ENCODE results near the gene EIF2B2.

Gene EIF2B2

GRCh38 chr14:75002392-75003249 lies at the start of gene EIF2B2:
Gene EIF2B2 (plus strand): TSS chr14:75002921. CDS start chr14:75002991, 70 bp downstream.
- Histone ChIP-seq H3K27me3 (ENCODE audit: low read depth) (no peaks in the 10 kb centered on the region), H3K4me3 (peak within 1 kb of the TSS; percentile 87), H3K36me3 (replicated peaks) (peaks cover 30% of the 10 kb centered on the region), H3K9me3 (peaks cover 8% of the 10 kb centered on the region; the same call in 1 of the 2 replicates), H3K4me1 (peaks cover 4% of the 10 kb centered on the region)
- in situ Hi-C loops (cut with MboI; ENCODE audit: low sequenced_read_pairs) = no loop called here
- DNase-seq (ENCODE audit: low spot score in 2 of 2) = peak; percentile 92 to 98

GRCh38 chr14:74953686-74954085 lies 49.0 kb upstream of the EIF2B2 start:
- H3K9me3 ChIP-seq = no peaks in the 10 kb centered on the region
- H3K27me3 ChIP-seq (ENCODE audit: low read depth) = no peaks in the 10 kb centered on the region
- H3K4me3 ChIP-seq = no peak overlapping the region
- H3K4me1 ChIP-seq = peaks cover 2% of the 10 kb centered on the region; the same call in 1 of the 2 replicates
- no peaks in the 10 kb centered on the region for H3K36me3 ChIP-seq (replicated peaks)
- in situ Hi-C loops (cut with MboI; ENCODE audit: low sequenced_read_pairs) = no loop called here
- DNase-seq (ENCODE audit: low spot score in 2 of 2) = no peak

DNA sequence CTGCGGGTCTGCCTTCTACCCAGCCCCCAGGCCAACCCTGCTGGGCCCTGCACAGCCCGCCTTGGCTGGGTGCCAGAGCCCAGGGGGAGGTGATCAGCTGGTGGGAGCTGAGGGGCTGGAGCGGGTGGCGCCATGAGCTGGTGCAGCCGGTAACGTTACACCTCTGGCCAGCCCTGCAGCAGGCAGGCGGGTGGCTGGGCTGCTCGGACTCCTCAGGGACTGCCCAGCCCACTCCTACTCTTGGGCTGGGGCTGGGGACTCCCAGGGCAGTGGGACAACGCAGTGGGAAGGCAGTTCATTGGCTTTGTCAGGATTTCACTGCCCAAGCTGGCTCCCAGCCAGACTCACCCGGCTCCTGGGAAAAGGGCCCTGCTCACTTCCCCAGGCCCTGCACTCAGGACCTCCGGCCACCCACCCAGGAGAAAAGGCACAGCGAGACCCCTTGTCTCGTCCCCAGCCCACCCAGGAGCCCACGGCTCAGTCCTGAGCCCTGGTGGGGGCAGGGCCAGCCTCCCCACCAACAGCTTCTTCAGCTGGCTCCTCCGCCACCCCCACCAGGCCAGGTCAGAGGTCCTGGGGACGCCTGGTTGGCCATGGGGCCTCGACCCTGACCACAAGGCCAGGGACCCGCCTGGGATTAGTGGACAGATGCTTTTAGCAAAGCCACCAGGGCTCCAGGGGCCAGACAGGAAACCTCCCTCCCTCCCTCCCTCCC lies 48.3 kb upstream of the EIF2B2 start:
- Histone ChIP-seq H3K9me3 (no peaks in the 10 kb centered on the region), H3K27me3 (ENCODE audit: low read depth) (no peaks in the 10 kb centered on the region), H3K36me3 (replicated peaks) (no peaks in the 10 kb centered on the region), H3K4me3 (peak overlapping the region; percentile 42), H3K4me1 (peaks cover 2% of the 10 kb centered on the region; the same call in 1 of the 2 replicates)
- DNase-seq (ENCODE audit: low spot score in 2 of 2) = peak in 1 of 2 experiments; percentile 55
- in situ Hi-C loops (cut with MboI; ENCODE audit: low sequenced_read_pairs) = no loop called here

DNA sequence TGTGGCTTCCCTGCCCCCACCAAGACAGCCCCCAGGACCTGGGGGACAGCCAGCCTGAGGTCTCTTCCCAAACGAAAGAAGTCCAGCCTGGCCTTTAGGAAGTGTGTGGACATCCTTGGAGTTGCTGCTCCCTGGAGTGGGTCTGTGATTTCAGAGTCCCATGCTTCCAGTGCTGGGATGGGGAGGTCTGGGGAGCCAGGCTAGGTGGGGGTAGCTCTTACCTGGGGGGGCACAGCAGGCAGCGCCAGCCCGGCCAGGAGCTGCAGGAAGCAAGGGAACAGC lies 47.8 kb upstream of the EIF2B2 start:
- Histone ChIP-seq H3K9me3 (no peaks in the 10 kb centered on the region), H3K36me3 (replicated peaks) (no peaks in the 10 kb centered on the region), H3K27me3 (ENCODE audit: low read depth) (no peaks in the 10 kb centered on the region), H3K4me1 (peaks cover 2% of the 10 kb centered on the region; the same call in 1 of the 2 replicates), H3K4me3 (peak overlapping the region; percentile 42)
- in situ Hi-C loops (cut with MboI; ENCODE audit: low sequenced_read_pairs) = no loop called here
- DNase-seq (ENCODE audit: low spot score in 2 of 2) = no peak

- peak; percentile 26 to 81 for DNase-seq (ENCODE audit: low spot score in 2 of 2)
Observed at GRCh38 chr14:74955229-74956026, 47.3 kb upstream of the EIF2B2 start, which contains the start of gene PGF. Gene PGF (minus strand): TSS chr14:74955597. CDS start chr14:74955242, 355 bp downstream.

GRCh38 chr14:74956027-74956279 lies 46.8 kb upstream of the EIF2B2 start:
- in situ Hi-C loops (cut with MboI; ENCODE audit: low sequenced_read_pairs) = no loop called here
- Histone ChIP-seq H3K27me3 (ENCODE audit: low read depth) (no peaks in the 10 kb centered on the region), H3K4me3 (peak overlapping the region; percentile 42)

More at GRCh38 chr14:74955229-74956026, 47.3 kb upstream of the EIF2B2 start, which contains the start of gene PGF:
- Histone ChIP-seq H3K36me3 (replicated peaks) (no peaks in the 10 kb centered on the region), H3K27me3 (ENCODE audit: low read depth) (no peaks in the 10 kb centered on the region), H3K9me3 (no peaks in the 10 kb centered on the region), H3K4me3 (peak within 1 kb of the TSS; percentile 42), H3K4me1 (peaks cover 2% of the 10 kb centered on the region; the same call in 1 of the 2 replicates)
- in situ Hi-C loops (cut with MboI; ENCODE audit: low sequenced_read_pairs) = no loop called here

DNA sequence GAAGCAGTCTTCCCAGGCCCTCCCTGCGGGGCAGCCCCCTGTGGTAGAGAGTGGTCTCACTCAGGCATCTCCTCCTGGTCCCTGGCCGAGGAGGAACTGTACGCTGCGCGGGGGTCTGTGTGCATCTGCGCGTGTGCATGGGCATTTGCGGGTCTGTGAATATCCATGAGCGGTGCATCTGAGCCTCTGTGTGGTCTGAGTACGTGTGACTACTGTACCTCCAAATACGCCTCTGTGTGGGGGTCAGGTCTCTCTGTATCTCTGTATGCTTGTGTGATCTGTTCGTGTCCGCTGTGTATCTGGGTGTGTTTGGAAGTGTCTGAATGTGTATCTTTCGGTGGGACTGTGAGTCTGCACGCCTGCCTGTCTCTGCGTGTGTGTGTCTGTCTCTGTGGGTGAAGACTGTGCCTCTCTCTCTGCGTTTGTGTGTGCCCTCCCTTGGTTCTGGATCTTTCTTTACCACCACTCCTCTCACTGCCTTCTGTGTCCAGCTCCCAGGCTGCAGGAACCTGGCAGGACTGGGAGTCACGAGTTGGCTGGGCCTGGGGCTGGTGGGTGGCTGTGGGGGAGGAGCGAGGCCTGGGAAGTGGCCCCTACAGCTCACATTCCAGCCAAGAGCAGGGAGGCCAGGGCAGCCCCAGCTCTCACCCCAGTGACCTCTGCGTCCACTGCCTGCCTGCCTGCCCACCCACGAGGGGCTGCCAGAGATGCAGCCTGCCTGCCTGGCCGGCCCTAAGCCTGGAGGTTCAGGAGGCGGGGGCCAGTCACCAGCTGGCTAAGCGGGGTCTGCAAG lies 46.2 kb upstream of the EIF2B2 start:
- no peak for DNase-seq (ENCODE audit: low spot score in 2 of 2)

More at GRCh38 chr14:74956027-74956279, 46.8 kb upstream of the EIF2B2 start:
- no peaks in the 10 kb centered on the region for H3K36me3 ChIP-seq (replicated peaks)
- peaks cover 2% of the 10 kb centered on the region; the same call in 1 of the 2 replicates for H3K4me1 ChIP-seq
- DNase-seq (ENCODE audit: low spot score in 2 of 2) = no peak
- H3K9me3 ChIP-seq = no peaks in the 10 kb centered on the region

GRCh38 chr14:74959596-74960180 lies 43.0 kb upstream of the EIF2B2 start:
- Histone ChIP-seq H3K4me3 (no peak overlapping the region), H3K9me3 (no peaks in the 10 kb centered on the region), H3K36me3 (replicated peaks) (no peaks in the 10 kb centered on the region), H3K27me3 (ENCODE audit: low read depth) (no peaks in the 10 kb centered on the region), H3K4me1 (peaks cover 2% of the 10 kb centered on the region; the same call in 1 of the 2 replicates)
- DNase-seq (ENCODE audit: low spot score in 2 of 2) = no peak
- in situ Hi-C loops (cut with MboI; ENCODE audit: low sequenced_read_pairs) = no loop called here

More for the DNA sequence above, 46.2 kb upstream of the EIF2B2 start:
- Histone ChIP-seq H3K4me1 (peaks cover 2% of the 10 kb centered on the region; the same call in 1 of the 2 replicates), H3K27me3 (ENCODE audit: low read depth) (no peaks in the 10 kb centered on the region), H3K4me3 (no peak overlapping the region), H3K9me3 (no peaks in the 10 kb centered on the region), H3K36me3 (replicated peaks) (no peaks in the 10 kb centered on the region)
- in situ Hi-C loops (cut with MboI; ENCODE audit: low sequenced_read_pairs) = no loop called here

- Histone ChIP-seq H3K4me1 (peaks cover 2% of the 10 kb centered on the region; the same call in 1 of the 2 replicates), H3K36me3 (replicated peaks) (no peaks in the 10 kb centered on the region), H3K4me3 (no peak overlapping the region), H3K9me3 (no peaks in the 10 kb centered on the region), H3K27me3 (ENCODE audit: low read depth) (no peaks in the 10 kb centered on the region)
- DNase-seq (ENCODE audit: low spot score in 2 of 2) = no peak
- in situ Hi-C loops (cut with MboI; ENCODE audit: low sequenced_read_pairs) = no loop called here
Observed at GRCh38 chr14:74960736-74961135, 42.0 kb upstream of the EIF2B2 start.

DNA sequence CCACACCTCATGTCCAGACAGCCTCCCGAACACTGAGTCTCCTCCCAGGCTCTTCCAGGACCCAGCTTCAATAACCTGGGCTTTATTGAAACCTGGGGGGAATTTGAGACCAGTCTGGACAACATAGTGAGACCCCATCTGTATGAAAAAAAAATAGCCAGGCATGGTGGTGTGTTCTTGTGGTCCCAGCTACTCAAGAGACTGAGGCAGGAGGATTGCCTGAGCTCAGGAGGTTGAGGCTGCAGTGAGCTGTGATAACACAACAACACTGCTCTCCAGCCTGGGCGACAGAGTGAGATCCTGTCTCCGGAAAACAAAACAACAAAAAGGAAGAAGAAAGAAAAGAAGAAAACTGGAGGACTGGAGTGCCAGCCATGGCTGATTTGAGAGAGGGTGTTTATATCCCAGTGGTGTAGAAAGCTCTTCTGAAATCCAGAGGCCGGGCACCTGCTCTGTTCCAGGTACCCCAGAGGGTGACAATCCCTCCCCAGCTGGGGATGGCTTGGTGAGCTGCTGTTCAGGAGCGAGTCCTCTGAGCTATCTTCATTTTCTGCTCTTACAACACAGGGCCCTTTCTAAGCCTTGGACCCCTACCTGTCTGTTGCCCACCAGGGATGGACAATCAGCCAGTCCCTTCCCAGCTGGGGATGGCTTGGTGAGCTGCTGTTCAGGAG lies 41.3 kb upstream of the EIF2B2 start:
- in situ Hi-C loops (cut with MboI; ENCODE audit: low sequenced_read_pairs) = no loop called here
- no peaks in the 10 kb centered on the region for H3K36me3 ChIP-seq (replicated peaks)
- no peaks in the 10 kb centered on the region for H3K27me3 ChIP-seq (ENCODE audit: low read depth)
- H3K4me1 ChIP-seq = no peaks in the 10 kb centered on the region
- H3K4me3 ChIP-seq = no peak overlapping the region
- H3K9me3 ChIP-seq = no peaks in the 10 kb centered on the region
- DNase-seq (ENCODE audit: low spot score in 2 of 2) = no peak

- in situ Hi-C loops (cut with MboI; ENCODE audit: low sequenced_read_pairs) = no loop called here
Observed at GRCh38 chr14:74962046-74962445, 40.7 kb upstream of the EIF2B2 start.

GRCh38 chr14:74962493-74962892 lies 40.2 kb upstream of the EIF2B2 start:
- Histone ChIP-seq H3K4me3 (no peak overlapping the region), H3K9me3 (no peaks in the 10 kb centered on the region)
- DNase-seq (ENCODE audit: low spot score in 2 of 2) = no peak

More at GRCh38 chr14:74962046-74962445, 40.7 kb upstream of the EIF2B2 start:
- no peak overlapping the region for H3K4me3 ChIP-seq
- H3K9me3 ChIP-seq = no peaks in the 10 kb centered on the region
- H3K4me1 ChIP-seq = no peaks in the 10 kb centered on the region
- DNase-seq (ENCODE audit: low spot score in 2 of 2) = no peak
- no peaks in the 10 kb centered on the region for H3K36me3 ChIP-seq (replicated peaks)
- no peaks in the 10 kb centered on the region for H3K27me3 ChIP-seq (ENCODE audit: low read depth)

More at GRCh38 chr14:74962493-74962892, 40.2 kb upstream of the EIF2B2 start:
- Histone ChIP-seq H3K27me3 (ENCODE audit: low read depth) (peaks cover 2% of the 10 kb centered on the region; the same call in 1 of the 2 replicates), H3K36me3 (replicated peaks) (no peaks in the 10 kb centered on the region), H3K4me1 (no peaks in the 10 kb centered on the region)
- in situ Hi-C loops (cut with MboI; ENCODE audit: low sequenced_read_pairs) = no loop called here
